Neural progenitor cell (in vitro differentiated cells): ENCODE measurements around the gene ADCY1. TPM values are rescaled to one million over a fixed set of nuclear protein-coding genes. Genes with fewer than 3 reads are reported as not detected.

Experiments used
- DNase-seq: peaks from one replicate; pipeline ENCODE4 v3.0.0-alpha.2; 2016; ENCODE audit warnings: low spot score
- H2AFZ ChIP-seq: fragments of 200-600 bp; sonication (generic); replicated peaks from 2 replicates; pipeline ENCODE4 v1.6.1; 2016; ENCODE audit warnings: antibody characterized with exemption
- H3F3A ChIP-seq: fragments of 200-600 bp; sonication (generic); 2 replicates; pipeline ENCODE4 v1.6.1; 2016; ENCODE audit warnings: antibody characterized with exemption, low read depth
- H3K27ac ChIP-seq: fragments of 200-600 bp; sonication (generic); 2 replicates; pipeline ENCODE4 v1.5.1; 2016; ENCODE audit warnings: mild to moderate bottlenecking
- H3K27me3 ChIP-seq: fragments of 200-600 bp; sonication (generic); 2 replicates; pipeline ENCODE4 v1.6.1; 2016; ENCODE audit warnings: mild to moderate bottlenecking, moderate library complexity
- H3K36me3 ChIP-seq: fragments of 200-600 bp; sonication (generic); 2 replicates; pipeline ENCODE4 v1.5.1; 2016
- H3K4me1 ChIP-seq: fragments of 200-600 bp; sonication (generic); 2 replicates; pipeline ENCODE4 v1.6.1; 2016; ENCODE audit warnings: mixed run types
- H3K4me2 ChIP-seq: fragments of 200-600 bp; sonication (generic); 2 replicates; pipeline ENCODE4 v1.6.1; 2016
- H3K4me3 ChIP-seq: fragments of 200-600 bp; sonication (generic); 2 replicates; pipeline ENCODE4 v1.5.1; 2016
- H3K79me2 ChIP-seq: fragments of 200-600 bp; sonication (generic); 2 replicates; pipeline ENCODE4 v1.6.1; 2016; ENCODE audit warnings: low read depth
- H3K9ac ChIP-seq: fragments of 200-600 bp; sonication (generic); 2 replicates; pipeline ENCODE4 v1.6.1; 2016
- H3K9me3 ChIP-seq: fragments of 200-600 bp; sonication (generic); 2 replicates; pipeline ENCODE4 v1.5.1; 2016; ENCODE audit warnings: low read depth
- H4K20me1 ChIP-seq: fragments of 200-600 bp; sonication (generic); 2 replicates; pipeline ENCODE4 v1.6.1; 2016; ENCODE audit warnings: low read depth
- H3K27ac Mint-ChIP-seq: 3 replicates; pipeline ENCODE4 v1.8.0; 2021; ENCODE audit warnings: mixed read lengths
- H3K27me3 Mint-ChIP-seq: 2 replicates; pipeline ENCODE4 v1.8.0; 2022; ENCODE audit warnings: low read depth, mild to moderate bottlenecking, inconsistent platforms, moderate library complexity, mixed read lengths; ENCODE audit not compliant: insufficient read depth
- H3K36me3 Mint-ChIP-seq: 3 replicates; pipeline ENCODE4 v1.8.0; 2021; ENCODE audit warnings: mixed read lengths
- H3K4me1 Mint-ChIP-seq: 3 replicates; pipeline ENCODE4 v1.8.0; 2021; ENCODE audit warnings: mixed read lengths
- H3K4me3 Mint-ChIP-seq: 3 replicates; pipeline ENCODE4 v1.8.0; 2021; ENCODE audit warnings: mild to moderate bottlenecking, moderate library complexity, mixed read lengths
- H3K9me3 Mint-ChIP-seq: 3 replicates; pipeline ENCODE4 v1.8.0; 2020; ENCODE audit warnings: mixed read lengths
- CTCF ChIP-seq: fragments of 200-600 bp; sonication (generic); IDR thresholded peaks from 2 replicates; pipeline ENCODE4 v1.5.1; 2017; ENCODE audit warnings: antibody characterized with exemption, mild to moderate bottlenecking
- EZH2 ChIP-seq: fragments of 200-600 bp; sonication (generic); IDR thresholded peaks from 2 replicates; pipeline ENCODE4 v1.6.1; 2017; ENCODE audit warnings: antibody characterized with exemption, mild to moderate bottlenecking, moderate library complexity
- EZH2phosphoT487 ChIP-seq: fragments of 200-600 bp; sonication (generic); IDR thresholded peaks from 2 replicates; pipeline ENCODE4 v1.6.1; 2017; ENCODE audit warnings: antibody characterized with exemption
- total RNA-seq: library from RNA; depleted of rRNA; stranded (reverse); fragments of >200 nt; gene quantifications from 2 replicates; pipeline ENCODE4 v1.2.3, GENCODE V29; 2015; ENCODE audit warnings: low replicate concordance

The ADCY1 gene
- total RNA-seq, 1 donor from 2014 or later, result 7.4 TPM

GRCh38 chr7:45717537-45718235, 143.5 kb downstream of the ADCY1 start:
- H3K79me2 ChIP-seq, result no peaks in the 10 kb centered on the region
- H3K4me3 ChIP-seq, result no peak overlapping the region
- Mint-ChIP-seq H3K4me1 (no peaks in the 10 kb centered on the region), H3K27ac (no peak overlapping the region), H3K4me3 (no peak overlapping the region), H3K9me3 (no peaks in the 10 kb centered on the region), H3K27me3 (peaks cover 2% of the 10 kb centered on the region), H3K36me3 (peaks cover 4% of the 10 kb centered on the region)
- H3K36me3 ChIP-seq, result no peaks in the 10 kb centered on the region
- H3F3A ChIP-seq, result no peaks in the 10 kb centered on the region
- no peak for TF ChIP-seq CTCF
- no peaks in the 10 kb centered on the region for H3K4me1 ChIP-seq
- no peak for DNase-seq
- no peak overlapping the region for H3K27ac ChIP-seq
- no peaks in the 10 kb centered on the region for H3K27me3 ChIP-seq
- H3K4me2 ChIP-seq, result no peak overlapping the region
- no peaks in the 10 kb centered on the region for H4K20me1 ChIP-seq
- no peak overlapping the region for H2AFZ ChIP-seq
- H3K9me3 ChIP-seq, result no peaks in the 10 kb centered on the region
- no peak overlapping the region for H3K9ac ChIP-seq

- no peaks in the 10 kb centered on the region for H3K27me3 ChIP-seq
- TF ChIP-seq CTCF (no peak), EZH2phosphoT487 (no peak), EZH2 (no peak)
- no peaks in the 10 kb centered on the region for H4K20me1 ChIP-seq
- H3K4me2 ChIP-seq, result no peak overlapping the region
- no peaks in the 10 kb centered on the region for H3K9me3 ChIP-seq
- Mint-ChIP-seq H3K4me1 (no peaks in the 10 kb centered on the region), H3K27ac (no peak overlapping the region), H3K9me3 (no peaks in the 10 kb centered on the region), H3K27me3 (peaks cover 2% of the 10 kb centered on the region), H3K36me3 (peaks cover 8% of the 10 kb centered on the region), H3K4me3 (no peak overlapping the region)
- no peak overlapping the region for H3K4me3 ChIP-seq
- no peak overlapping the region for H2AFZ ChIP-seq
- no peak overlapping the region for H3K27ac ChIP-seq
- no peaks in the 10 kb centered on the region for H3K4me1 ChIP-seq
- no peaks in the 10 kb centered on the region for H3K79me2 ChIP-seq
- H3F3A ChIP-seq, result no peaks in the 10 kb centered on the region
- H3K9ac ChIP-seq, result no peak overlapping the region
- DNase-seq, result no peak
- H3K36me3 ChIP-seq, result no peaks in the 10 kb centered on the region
Observed at GRCh38 chr7:45718464-45719330, 144.5 kb downstream of the ADCY1 start.

- Histone ChIP-seq H3K4me1 (no peaks in the 10 kb centered on the region), H3K79me2 (no peaks in the 10 kb centered on the region), H4K20me1 (no peaks in the 10 kb centered on the region), H3K27me3 (no peaks in the 10 kb centered on the region), H2AFZ (no peak overlapping the region), H3K27ac (no peak overlapping the region), H3K36me3 (no peaks in the 10 kb centered on the region), H3K9me3 (no peaks in the 10 kb centered on the region), H3K4me3 (no peak overlapping the region), H3F3A (no peaks in the 10 kb centered on the region), H3K4me2 (no peak overlapping the region), H3K9ac (no peak overlapping the region)
- Mint-ChIP-seq H3K27ac (no peak overlapping the region), H3K27me3 (peaks cover 2% of the 10 kb centered on the region), H3K4me3 (no peak overlapping the region), H3K9me3 (no peaks in the 10 kb centered on the region), H3K36me3 (peaks cover 16% of the 10 kb centered on the region), H3K4me1 (no peaks in the 10 kb centered on the region)
- no peak for DNase-seq
- TF ChIP-seq EZH2phosphoT487 (no peak), EZH2 (no peak), CTCF (no peak)
Observed at GRCh38 chr7:45720989-45721388, 146.8 kb downstream of the ADCY1 start.
